ENCODE data around the gene TMEM242.

DNA sequence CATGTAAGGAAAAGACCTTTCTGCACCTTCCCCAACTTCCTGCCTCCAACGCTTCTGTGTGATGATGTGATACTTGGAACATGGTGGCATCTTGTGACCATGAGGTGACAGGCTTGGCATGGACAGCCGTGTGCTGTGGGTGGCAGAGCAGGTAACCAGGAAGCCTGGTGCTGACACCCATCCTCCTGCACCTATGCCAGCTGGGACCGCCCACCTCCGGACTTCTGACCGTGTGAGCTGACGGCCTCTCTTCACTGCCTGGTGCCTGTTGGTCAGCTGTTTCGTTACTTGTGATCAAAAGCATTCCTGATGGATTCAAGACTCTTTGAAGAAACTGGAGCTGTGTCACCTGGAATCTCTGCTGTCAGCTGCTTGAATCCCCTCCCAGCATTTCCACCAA, 70.3 kb downstream of the TMEM242 start:
- TF ChIP-seq CTCF (IDR thresholded peaks at IDR 0.05): no peak
- no peak for TF ChIP-seq POLR2A (IDR thresholded peaks at IDR 0.05)

Measured in right lobe of liver (tissue), 4 donors.